GM19438 (cell line): ENCODE measurements around the gene ARHGAP18.

ENCODE experiments used
- ATAC-seq: cut with Tn5 transposase; IDR thresholded peaks from one replicate; pipeline ENCODE4 v1.9.1; 2021; ENCODE audit warnings: low read depth; ENCODE audit not compliant: unreplicated experiment

Gene ARHGAP18

DNA sequence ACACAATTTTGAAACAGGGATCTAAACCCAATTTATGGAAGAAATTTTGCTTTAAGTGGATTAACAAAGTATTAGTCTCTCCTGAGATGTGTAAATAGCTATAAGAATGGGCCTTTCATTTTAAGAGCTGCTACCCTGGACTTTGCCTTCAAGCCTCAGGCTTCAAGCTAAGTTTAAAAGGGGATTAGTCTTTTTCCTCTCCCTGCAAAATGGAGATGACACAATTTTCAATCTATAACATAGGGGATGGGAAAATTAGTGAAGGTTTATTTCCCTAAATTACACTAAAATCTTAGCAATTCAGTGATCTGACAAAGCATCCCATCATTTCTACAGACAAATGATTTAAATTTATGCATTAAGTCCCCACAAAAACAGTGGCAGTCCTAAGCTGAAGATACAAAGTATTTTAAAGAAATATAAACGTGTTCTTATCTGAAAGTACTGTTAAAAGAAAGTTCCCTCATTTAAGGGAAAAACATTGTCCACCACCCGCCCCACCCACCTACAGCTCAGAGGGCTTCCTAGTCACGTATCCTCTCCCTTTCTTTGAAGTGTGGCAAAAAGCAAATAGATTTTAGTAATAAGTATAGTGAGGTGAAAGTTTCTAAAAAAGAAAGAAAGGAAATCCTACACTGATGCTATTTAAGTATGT lies 14.5 kb downstream of the ARHGAP18 start:
- peak; percentile 55 for ATAC-seq

DNA sequence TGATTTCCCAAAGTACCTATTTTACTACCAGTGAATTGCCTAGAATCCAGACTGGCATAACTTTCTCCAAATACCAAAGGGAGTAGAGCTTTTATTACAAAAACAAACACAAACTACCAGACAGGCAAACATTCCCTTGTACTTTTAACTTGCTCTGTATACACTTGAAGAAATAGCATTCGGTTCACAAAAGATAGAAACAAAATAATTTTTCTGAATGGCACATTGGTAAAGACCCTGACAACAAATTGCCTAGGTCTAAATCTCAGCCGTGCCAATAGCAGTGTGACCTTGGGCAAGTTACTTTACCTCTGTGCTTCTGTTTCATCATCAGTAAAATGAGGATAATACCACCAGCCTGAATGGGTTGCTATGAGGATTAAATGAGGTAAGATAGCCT lies 15.9 kb downstream of the ARHGAP18 start:
- no peak for ATAC-seq

DNA sequence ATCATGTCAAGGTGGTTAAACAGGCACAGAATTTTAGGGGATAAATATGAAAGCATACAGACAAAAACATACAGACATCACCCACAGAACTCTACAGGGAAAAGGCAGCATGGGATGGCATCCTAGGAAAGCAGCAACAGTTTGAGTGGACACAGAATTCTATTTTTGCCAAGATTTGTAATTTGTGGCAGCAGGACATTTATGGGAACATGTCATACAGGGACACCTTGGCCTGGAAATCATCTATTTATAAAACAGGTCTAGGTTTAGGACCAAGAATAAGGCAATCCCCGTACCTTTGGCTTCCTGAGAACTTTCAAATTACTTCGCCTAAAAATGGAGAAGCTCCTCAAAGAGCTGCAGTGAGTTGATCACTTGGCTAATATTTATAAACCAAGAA lies 17.5 kb downstream of the ARHGAP18 start:
- ATAC-seq: no peak

DNA sequence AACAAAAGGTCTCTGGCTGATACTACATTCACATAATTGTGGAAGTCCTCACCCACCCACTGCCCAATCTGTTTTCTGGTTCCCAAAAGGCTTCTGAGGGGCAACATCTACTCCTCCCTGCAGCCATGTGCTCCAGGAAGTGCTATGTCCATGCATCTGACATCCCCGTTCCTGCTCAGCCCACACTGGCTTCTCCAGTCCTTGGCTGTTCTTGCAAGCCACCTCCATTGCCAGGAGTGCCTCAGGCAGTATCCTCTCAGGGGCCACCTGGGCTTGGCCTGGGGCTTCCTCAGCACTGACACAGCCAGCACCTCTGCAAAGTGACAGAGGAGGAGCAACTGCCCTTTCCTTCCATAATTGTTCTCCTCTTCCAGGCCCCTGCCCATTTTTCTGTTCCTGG lies 18.3 kb downstream of the ARHGAP18 start:
- no peak for ATAC-seq

DNA sequence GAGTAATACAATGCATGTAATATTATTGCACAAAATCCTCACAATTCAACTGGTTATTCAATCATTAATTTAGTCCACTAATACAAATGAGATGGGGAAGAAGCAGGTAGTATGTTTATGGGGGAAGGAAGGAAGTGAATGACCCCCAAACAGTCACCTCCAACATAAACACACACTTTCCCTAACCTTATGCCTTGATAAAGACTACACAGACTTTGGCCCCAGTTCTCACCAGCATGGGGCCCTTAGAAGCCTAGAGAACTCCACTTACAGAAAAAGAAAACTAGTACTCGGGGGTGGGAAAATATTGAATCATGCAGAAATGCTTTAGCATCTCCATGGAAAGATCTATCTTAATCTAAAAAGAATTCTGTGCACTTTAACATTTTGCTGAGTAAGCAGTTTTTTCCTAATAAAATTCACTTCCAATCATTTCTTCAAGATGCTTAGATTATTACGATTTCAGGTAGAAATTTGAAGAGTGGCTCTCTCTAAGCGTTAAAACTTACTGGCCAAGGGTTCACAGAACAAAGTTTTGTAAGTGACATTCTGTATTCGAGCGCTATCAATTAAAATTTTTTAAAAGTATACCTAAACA lies 18.8 kb downstream of the ARHGAP18 start:
- no peak for ATAC-seq

DNA sequence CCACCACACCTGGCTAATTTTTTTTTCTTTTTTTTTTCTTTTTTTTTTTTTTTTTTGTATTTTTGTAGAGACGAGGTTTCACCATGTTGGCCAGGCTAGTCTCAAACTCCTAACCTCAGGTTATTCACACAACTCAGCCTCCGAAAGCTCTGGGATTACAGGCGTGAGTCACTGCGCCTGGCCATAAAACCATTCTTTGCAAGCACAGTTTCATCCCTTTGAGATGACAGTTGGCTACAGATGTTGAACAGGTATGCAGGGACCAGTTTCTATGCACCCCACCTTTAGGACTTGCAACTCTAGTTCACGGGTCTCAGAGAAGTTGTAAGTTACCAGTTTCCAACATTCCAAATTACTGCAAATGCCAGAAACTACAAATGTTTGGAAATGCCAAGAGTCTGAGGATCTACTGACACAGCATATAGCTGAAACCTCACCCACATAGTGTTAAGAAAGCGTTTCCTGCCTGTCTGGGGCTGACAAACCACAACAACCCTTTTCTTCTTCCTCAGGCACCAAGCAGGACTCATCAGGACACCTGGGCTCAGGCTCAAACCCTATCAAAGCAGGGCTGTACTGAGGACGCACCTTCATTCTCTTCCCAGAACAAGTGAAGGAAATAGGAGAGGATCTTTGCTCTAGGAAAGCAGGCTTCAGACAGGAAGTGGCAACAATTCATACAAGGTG lies 22.9 kb downstream of the ARHGAP18 start:
- ATAC-seq: peak; percentile 73

DNA sequence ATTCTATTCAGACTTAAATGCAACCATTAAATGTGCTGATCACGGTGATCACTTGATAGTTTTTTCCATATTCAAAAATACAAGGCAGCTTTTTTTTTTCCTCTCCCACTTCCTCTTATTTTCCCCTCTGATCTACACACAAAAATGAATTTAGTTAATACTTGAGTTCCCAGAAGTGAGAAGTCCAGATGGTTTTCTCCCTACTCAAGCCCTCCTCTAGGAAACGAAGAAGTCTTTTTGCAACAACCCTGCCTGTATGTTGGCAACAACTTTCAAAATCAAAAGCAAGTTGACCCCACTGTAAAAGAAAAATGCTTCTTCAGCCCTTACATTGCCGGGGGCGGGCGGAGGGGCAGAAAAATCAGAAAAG lies 24.3 kb downstream of the ARHGAP18 start:
- no peak for ATAC-seq

DNA sequence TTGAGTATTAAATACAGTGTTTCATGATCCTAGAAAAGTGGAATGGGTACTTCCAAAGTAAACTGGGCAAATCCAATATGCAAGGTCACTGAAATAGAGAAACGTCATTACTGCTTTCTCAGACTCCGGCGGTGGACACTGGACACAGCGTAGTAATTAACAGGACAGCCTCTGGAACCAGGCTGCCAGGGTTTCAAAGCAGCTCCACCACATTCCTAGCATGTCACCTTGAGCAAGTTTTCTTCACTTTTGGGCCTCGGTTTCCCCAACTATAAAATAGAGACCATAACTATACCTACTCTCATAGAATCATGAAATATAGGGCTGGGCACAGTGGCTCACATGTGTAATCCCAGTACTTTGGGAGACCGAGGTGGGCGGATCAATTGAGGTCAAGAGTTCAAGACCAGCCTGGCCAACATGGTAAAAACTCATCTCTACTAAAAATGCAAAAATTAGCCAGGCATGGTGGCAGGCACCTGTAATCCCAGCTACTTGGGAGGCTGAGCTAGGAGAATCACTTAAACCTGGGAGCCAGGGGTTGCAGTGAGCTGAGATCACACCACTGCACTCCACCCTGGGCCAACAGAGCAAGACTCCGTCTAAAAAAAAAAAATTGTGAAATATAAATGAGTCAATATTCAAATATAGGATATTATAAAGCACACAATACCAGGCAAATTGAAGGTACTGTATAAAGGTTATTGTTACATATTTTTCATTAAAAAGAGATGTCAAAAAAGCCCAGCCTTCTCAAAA lies 24.9 kb downstream of the ARHGAP18 start:
- no peak for ATAC-seq

DNA sequence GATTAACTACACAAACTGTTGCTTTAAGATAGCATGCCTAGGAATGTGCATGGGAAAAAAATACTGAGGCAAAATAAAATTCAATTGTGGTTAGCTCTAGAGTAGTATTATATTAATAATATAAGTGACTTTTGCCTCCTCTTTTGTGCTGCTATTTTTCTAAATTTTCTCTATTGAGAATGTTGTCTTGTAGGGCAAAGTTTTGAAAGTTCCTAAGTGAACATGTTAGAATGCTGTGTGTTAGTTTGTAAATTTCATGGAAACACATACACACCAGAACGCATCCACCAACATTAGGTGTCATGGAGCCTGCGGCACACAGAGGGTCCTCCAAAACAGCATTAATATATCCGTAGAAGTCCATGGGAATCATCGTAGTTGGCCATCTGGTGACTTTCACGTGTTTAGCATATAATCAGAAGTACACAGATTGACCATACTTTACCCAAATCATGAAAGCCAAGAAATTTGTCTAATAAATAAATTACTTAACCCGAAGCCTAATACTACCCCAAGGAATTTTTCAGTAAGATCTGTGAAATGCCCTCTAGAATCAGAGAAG lies 25.6 kb downstream of the ARHGAP18 start:
- ATAC-seq: no peak

DNA sequence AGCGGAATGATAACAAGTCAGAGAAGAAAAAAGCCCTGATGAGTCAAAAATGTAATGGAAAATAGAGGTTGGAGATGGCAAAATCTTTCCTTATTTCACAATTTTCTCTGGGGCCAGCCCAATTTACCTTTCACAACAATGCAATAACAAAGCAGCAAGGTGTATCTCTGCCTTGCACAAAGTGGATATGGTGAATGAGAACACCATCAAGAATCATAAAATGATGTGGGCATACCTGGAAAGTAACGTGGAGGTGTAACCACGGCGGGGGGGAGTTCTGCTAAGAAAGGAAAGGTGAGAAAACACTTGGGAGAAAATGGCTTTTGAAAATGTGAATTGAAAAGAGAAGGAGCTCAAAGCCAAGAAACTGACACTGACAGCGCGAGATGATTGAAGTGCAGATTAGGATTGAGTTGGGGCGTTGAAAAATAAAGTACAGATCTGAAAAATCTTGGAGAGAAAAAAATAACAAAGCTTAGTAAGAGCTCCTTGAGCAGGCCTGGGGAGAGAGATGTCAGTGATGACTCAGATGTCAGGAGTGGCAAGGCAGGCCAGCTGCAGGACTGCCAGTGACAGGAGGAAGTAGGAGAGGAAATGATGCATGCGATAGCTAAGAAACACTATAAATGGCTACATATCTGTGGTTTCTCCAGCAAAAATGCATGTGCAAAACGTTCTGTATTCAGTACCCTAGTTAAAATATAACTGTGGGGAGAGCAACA lies 26.2 kb downstream of the ARHGAP18 start:
- peak; percentile 94 for ATAC-seq

DNA sequence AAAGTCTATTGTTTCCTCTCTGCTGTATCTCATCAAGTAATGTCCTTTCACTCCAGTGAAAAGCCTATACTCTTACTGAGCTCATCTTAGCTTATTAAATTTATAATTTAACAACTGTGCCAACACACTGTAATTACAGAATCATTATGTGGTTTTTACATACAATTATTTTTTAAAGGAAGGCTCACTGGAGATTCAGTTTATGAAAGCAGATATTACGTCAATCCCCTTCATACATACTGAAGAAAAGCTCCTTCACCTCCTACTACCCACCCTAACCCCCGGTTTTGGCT lies 28.1 kb downstream of the ARHGAP18 start:
- ATAC-seq: no peak

DNA sequence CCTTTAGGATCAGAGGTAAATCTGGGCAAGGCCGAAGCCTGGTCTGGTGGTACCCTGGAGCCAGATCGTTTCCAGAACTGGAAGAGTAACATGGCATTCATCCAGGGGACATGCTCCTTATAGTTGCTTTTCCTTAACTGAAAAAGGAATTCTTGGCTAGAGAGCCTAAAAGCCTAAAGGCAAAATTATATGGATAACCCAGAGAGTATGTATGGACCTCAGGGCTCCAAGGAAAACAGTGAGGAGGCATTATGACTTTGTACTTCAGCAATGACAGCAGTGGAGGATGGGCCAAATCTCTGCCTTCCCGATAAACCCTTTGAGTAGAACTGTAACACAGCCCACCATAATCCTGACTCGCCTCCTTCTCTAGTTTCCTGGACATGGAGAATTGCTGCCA lies 29.3 kb downstream of the ARHGAP18 start:
- no peak for ATAC-seq

DNA sequence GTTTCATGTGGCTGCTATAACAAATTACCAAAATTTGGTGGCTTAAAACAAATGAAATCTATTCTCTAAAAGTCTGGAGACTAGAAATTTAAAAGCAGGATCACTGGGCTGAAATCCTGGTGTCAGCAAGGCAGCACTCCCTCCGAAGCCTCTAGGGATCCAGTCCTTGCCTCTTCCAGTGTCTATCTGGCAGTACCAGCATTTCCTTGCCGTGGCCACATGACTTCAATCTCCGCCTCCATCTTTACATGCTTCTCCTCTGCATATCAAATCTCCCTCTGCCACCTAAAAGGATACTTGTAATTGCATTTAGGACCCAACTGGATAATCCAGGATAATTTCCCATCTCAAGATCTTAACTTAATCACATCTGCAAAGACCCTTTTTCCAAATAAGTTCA lies 30.2 kb downstream of the ARHGAP18 start:
- no peak for ATAC-seq

DNA sequence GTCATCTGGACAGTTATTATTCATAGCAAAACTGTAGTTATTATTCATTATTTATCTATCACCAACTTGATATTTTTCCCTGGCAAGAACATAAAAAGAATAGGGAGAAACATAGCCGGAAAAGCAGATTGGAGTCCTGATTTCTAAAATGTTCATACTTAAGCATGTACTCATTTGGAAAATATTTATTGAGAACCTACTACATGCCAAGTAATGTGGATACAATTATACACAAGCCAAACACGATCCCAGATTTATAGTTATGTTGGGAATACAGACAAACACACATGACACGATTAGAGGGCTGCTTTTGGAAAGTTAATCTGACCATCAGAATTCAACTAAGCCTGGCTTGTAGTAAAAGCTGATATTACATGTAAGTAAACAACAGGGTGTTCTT lies 30.7 kb downstream of the ARHGAP18 start:
- no peak for ATAC-seq

DNA sequence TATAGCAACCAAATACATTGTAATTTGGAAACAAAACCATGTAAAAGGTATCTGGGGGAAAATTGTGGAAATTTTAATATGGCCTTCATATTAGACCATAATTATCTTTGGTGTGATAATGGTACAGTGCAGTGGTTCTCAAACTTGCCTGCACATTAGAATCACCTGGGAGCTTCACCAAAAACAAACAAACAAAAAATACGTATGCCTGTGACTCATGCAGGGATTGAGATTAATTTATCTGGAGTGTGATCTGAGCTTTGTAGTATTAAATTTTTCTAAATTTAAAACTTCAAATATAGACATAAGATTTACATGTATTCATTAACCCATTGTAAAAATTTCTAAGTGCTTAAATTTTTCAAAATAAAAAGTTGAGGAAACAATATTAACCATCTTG lies 31.5 kb downstream of the ARHGAP18 start:
- ATAC-seq: no peak

DNA sequence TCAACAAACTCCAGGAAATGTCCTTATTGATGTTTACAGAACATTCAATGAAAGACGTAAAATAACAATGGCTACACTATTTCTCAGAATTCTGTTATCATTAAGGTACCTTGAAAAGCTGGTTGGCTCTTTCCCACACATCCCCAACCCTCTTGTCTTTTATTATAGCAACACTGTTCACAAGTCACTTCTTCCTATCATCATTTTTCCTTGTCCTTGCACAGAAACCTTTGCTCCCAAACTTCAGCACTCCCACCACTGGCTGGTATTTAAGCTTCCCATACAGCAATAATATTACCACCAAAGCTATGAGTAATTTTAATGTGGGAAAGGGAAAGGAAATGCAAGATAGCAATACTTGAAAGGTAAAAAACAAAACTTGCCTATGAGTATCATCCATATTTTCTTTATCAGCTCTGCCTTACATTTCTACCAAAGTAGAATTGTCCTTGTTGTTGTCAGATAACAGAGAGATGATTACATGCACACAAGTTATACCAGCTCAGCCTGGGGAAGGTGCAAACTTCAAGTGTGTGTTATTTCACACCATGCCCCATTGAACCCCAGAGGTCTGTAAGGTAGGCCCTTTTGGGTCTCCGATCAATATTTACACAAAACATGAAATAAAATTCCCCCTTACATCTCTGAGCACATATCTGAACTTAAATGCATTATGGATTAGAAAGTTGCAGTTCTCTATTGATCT lies 32.2 kb downstream of the ARHGAP18 start:
- no peak for ATAC-seq

DNA sequence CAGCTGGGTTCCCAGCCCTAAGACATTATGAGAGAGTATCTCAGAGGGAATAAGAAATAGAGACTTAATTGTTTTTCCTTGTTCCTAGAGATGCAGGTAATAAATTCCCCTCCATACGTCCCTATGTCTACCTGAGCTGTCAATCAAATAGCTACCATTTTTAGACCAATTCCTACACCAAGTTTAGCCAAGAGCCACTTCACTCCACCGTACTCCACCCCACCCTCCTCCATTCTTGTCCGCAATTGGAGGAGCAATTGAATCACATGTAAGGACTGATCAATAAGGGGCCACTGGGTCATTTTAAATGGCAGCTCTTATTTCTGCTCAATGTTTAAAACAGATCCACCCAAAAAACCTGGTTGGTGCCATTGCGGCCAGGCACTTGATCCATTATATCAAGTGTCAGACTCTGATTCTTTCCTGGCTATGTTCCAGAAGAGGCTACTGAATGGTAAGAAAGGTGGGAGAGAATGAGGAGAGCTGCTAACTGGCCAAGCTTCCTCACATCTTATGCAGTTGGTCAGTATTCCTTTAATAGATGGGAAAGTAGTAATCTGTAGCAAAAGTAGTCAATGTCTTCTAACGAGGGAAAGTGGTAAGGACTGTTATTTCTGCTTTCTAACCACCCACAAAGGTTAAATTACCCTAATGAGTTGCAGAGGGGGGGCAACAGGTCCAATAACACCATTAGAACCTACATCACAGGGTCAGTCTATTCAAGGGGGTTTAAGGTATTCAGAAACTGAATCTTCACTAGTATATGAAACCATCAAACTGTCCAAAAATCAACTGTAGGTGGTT lies 34.1 kb downstream of the ARHGAP18 start:
- ATAC-seq: no peak

DNA sequence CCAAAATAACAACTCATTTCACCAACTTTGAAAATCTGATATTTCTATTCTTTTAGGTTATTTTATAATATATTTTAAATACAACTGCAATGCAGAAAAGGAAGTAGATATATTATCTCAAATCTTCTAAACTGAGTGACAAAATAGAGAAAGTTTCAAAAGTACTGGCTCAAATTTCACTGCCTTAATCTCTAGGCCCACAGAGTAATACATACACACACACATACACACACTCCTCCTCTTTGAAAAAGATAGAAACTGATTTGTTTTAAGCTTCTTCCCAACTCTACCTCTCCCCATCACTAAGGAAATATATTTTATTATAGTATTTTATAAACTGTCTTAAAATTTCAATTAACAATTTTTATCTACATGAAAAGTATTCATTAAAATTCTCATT lies 36.2 kb downstream of the ARHGAP18 start:
- ATAC-seq: no peak

DNA sequence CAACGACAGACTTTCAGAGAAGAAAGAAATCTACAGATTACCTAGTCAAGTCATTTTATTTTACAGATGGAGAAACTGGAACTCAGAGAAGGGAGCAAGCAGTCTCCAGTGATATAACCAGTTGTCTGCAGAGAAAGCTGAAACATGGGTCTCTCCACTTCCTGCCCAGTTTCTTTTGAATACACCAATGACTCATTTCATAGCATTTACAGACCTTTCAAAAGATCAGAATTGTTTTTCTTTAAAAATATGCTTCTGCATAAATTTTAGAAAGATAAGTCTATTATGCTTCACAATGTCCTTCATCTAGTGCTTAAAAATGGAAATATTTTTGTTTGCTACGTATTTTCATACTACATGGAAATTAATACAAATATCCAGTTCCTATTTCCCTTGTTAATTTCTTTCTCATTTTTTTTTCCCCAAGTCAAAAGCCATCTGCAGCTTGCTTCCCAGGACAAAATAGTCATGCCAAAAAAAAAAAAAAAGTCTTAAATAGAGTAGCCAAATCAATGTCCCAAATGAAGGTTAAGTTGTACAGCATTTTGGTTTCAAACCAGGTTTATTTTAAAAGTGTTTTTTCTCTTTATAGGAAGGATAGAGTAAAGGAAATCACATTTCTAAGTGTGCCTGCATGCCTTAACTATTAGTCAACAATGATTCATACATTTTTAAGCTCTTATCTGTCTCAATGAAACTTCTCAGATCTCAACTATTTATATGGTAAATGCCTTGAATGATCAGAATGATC lies 36.9 kb downstream of the ARHGAP18 start:
- ATAC-seq: peak; percentile 68
